Transverse colon (tissue), 4 donors: ENCODE data around the gene DNASE1L3.

Experiments
- POLR2A ChIP-seq: fragments of 450-650 bp; IDR thresholded peaks from one replicate; pipeline ENCODE4 v1.6.1; 2016; ENCODE audit warnings: antibody characterized with exemption, mild to moderate bottlenecking, moderate library complexity
- POLR2AphosphoS5 ChIP-seq, 3 donors: sonication (generic); formaldehyde crosslinking; IDR thresholded peaks; one replicate each; pipeline ENCODE4 v1.6.1; 2016; ENCODE audit warnings: antibody characterized with exemption in 3 of 3
- TF ChIP-seq, protein P1 (sequence below), 5 experiments: fragments of 200-600 bp in 3 of 5; fragments of 450-650 bp in 2 of 5; sonication (generic) in 3 of 5; IDR thresholded peaks; 1 replicate in 2 of 5; 2 replicates in 3 of 5; pipeline ENCODE4 v1.5.1; 2016 to 2017; ENCODE audit warnings: antibody characterized with exemption in 5 of 5, inconsistent platforms in 3 of 5, mild to moderate bottlenecking in 2 of 5, moderate library complexity in 1 of 5

DNA sequence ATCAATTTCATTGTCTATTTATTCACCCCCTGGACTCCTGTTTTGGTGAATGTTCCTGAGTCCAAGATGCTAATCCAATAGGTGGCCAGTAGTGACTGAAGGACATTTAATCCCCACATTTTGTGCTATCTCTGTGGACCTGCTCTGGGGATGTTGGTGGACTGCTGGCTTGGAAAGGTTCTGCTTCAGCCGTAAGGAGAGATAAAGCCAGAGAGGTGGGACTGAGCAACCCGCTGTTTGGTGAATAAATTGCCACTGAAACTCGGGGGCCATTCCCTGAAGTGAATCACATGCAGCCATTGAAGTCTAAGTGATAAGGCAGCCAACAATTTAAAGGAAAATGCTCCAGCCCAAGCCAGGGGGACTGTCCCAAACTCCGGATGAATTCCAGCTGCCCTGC, 25.2 kb upstream of the DNASE1L3 start:
- TF ChIP-seq, protein P1, sequence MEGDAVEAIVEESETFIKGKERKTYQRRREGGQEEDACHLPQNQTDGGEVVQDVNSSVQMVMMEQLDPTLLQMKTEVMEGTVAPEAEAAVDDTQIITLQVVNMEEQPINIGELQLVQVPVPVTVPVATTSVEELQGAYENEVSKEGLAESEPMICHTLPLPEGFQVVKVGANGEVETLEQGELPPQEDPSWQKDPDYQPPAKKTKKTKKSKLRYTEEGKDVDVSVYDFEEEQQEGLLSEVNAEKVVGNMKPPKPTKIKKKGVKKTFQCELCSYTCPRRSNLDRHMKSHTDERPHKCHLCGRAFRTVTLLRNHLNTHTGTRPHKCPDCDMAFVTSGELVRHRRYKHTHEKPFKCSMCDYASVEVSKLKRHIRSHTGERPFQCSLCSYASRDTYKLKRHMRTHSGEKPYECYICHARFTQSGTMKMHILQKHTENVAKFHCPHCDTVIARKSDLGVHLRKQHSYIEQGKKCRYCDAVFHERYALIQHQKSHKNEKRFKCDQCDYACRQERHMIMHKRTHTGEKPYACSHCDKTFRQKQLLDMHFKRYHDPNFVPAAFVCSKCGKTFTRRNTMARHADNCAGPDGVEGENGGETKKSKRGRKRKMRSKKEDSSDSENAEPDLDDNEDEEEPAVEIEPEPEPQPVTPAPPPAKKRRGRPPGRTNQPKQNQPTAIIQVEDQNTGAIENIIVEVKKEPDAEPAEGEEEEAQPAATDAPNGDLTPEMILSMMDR (IDR thresholded peaks at IDR 0.05): no peak
- no peak for TF ChIP-seq POLR2AphosphoS5 (IDR thresholded peaks at IDR 0.05)
- no peak for TF ChIP-seq POLR2A
